Pulmonary artery endothelial cell (primary cell): ENCODE measurements around the gene NSD1. TPM values are rescaled to one million over a fixed set of nuclear protein-coding genes. Genes with fewer than 3 reads are reported as not detected.

Experiments used
- DNase-seq: peaks from one replicate; pipeline ENCODE4 v3.0.0-alpha.2; 2011; ENCODE audit warnings: low read depth, low spot score
- total RNA-seq: library from RNA; depleted of rRNA; stranded (reverse); fragments of >200 nt; gene quantifications from 2 replicates; pipeline ENCODE4 v1.2.3, GENCODE V29; 2014

The NSD1 gene
- total RNA-seq: 35.0 and 61.6 TPM in 2 replicates

GRCh38 chr5:177133096-177133852 lies at the start of gene NSD1:
Gene NSD1 (plus strand): TSS chr5:177133773. CDS start chr5:177135104, 1,331 bp downstream.
- peak; percentile 45 for DNase-seq

GRCh38 chr5:177084175-177084574 lies 49.4 kb upstream of the NSD1 start:
- DNase-seq: no peak

GRCh38 chr5:177085985-177086653 lies 47.5 kb upstream of the NSD1 start:
- DNase-seq: no peak

- no peak for DNase-seq
Measured at GRCh38 chr5:177086654-177087397, 46.7 kb upstream of the NSD1 start, which contains the start of gene FGFR4. Gene FGFR4 (plus strand): TSS chr5:177086915. CDS start chr5:177089603, 2,688 bp downstream.

GRCh38 chr5:177087398-177088005 lies 46.1 kb upstream of the NSD1 start:
- DNase-seq: no peak

GRCh38 chr5:177089127-177089526 lies 44.4 kb upstream of the NSD1 start:
- DNase-seq: no peak

- no peak for DNase-seq
Measured at GRCh38 chr5:177089825-177090641, 43.5 kb upstream of the NSD1 start.

GRCh38 chr5:177090813-177091212 lies 42.8 kb upstream of the NSD1 start:
- no peak for DNase-seq

GRCh38 chr5:177091232-177091631 lies 42.3 kb upstream of the NSD1 start:
- DNase-seq: no peak

- DNase-seq: no peak
Measured at GRCh38 chr5:177092178-177093081, 41.1 kb upstream of the NSD1 start.

- no peak for DNase-seq
Measured at GRCh38 chr5:177093082-177093712, 40.4 kb upstream of the NSD1 start.

GRCh38 chr5:177093803-177094202 lies 39.8 kb upstream of the NSD1 start:
- DNase-seq: no peak

GRCh38 chr5:177094224-177095087 lies 39.1 kb upstream of the NSD1 start:
- no peak for DNase-seq

- no peak for DNase-seq
Measured at GRCh38 chr5:177095088-177095669, 38.4 kb upstream of the NSD1 start.

- no peak for DNase-seq
Measured at GRCh38 chr5:177096162-177097015, 37.2 kb upstream of the NSD1 start.

- DNase-seq: no peak
Measured at GRCh38 chr5:177097016-177097985, 36.3 kb upstream of the NSD1 start.
